Mesothelial cell of epicardium (in vitro differentiated cells): Measurements from ENCODE around the gene RGS10. TPM values are rescaled to one million over a fixed set of nuclear protein-coding genes. Genes with fewer than 3 reads are reported as not detected.

Source experiments
- DNase-seq, 2 experiments: peaks; one replicate each; pipeline ENCODE4 v3.0.0; 2021; ENCODE audit warnings: low spot score in 2 of 2; ENCODE audit not compliant: unreplicated experiment in 2 of 2
- H3K27ac Mint-ChIP-seq: 2 replicates; pipeline ENCODE4 v1.8.0; 2021; ENCODE audit warnings: mixed read lengths
- H3K27me3 Mint-ChIP-seq: 2 replicates; pipeline ENCODE4 v1.8.0; 2021; ENCODE audit warnings: low read depth, mixed read lengths
- H3K36me3 Mint-ChIP-seq: 2 replicates; pipeline ENCODE4 v1.8.0; 2021; ENCODE audit warnings: mixed read lengths
- H3K4me1 Mint-ChIP-seq: 2 replicates; pipeline ENCODE4 v1.8.0; 2021; ENCODE audit warnings: mixed read lengths
- H3K4me3 Mint-ChIP-seq: 2 replicates; pipeline ENCODE4 v1.8.0; 2021; ENCODE audit warnings: mild to moderate bottlenecking, moderate library complexity, mixed read lengths
- H3K9me3 Mint-ChIP-seq: 2 replicates; pipeline ENCODE4 v1.8.0; 2021; ENCODE audit warnings: mixed read lengths
- total RNA-seq: library from RNA; stranded (reverse); gene quantifications from 3 replicates; pipeline ENCODE4 v1.2.1, GENCODE V29; 2021
- TF ChIP-seq, protein P1 (sequence below): fragments of 200-600 bp; sonication (generic); IDR thresholded peaks from one replicate; pipeline ENCODE4 v1.5.0; 2021; ENCODE audit warnings: antibody characterized with exemption; ENCODE audit not compliant: unreplicated experiment

The RGS10 gene
- total RNA-seq, 1 donor from 2014 or later: 17.4 TPM

DNA sequence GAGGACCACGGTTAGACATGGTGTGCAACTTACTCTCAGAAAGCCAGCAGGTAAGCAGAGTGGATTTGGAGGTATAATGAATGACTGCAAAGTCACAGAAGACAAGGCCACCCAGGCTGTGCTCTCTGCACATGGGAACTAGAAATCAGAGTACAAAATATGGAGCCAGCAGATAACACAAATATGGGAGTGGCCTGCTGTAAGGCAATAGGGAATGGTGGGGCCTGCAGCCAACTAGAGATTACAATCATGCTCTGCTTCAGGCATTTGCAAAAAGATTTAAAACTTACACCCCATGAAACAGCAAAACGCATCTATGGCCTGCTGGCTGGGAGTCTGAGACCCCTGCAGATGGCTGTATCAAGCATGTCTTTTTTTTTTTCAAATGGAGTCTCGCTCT, 47.0 kb downstream of the RGS10 start:
- no peaks in the 10 kb centered on the region for H3K27me3 Mint-ChIP-seq
- H3K4me1 Mint-ChIP-seq: peaks cover 21% of the 10 kb centered on the region
- TF ChIP-seq, protein P1, sequence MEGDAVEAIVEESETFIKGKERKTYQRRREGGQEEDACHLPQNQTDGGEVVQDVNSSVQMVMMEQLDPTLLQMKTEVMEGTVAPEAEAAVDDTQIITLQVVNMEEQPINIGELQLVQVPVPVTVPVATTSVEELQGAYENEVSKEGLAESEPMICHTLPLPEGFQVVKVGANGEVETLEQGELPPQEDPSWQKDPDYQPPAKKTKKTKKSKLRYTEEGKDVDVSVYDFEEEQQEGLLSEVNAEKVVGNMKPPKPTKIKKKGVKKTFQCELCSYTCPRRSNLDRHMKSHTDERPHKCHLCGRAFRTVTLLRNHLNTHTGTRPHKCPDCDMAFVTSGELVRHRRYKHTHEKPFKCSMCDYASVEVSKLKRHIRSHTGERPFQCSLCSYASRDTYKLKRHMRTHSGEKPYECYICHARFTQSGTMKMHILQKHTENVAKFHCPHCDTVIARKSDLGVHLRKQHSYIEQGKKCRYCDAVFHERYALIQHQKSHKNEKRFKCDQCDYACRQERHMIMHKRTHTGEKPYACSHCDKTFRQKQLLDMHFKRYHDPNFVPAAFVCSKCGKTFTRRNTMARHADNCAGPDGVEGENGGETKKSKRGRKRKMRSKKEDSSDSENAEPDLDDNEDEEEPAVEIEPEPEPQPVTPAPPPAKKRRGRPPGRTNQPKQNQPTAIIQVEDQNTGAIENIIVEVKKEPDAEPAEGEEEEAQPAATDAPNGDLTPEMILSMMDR: no peak
- H3K27ac Mint-ChIP-seq: no peak overlapping the region
- no peaks in the 10 kb centered on the region for H3K9me3 Mint-ChIP-seq
- no peak overlapping the region for H3K4me3 Mint-ChIP-seq
- no peaks in the 10 kb centered on the region for H3K36me3 Mint-ChIP-seq
- DNase-seq: no peak

GRCh38 chr10:119495021-119495505, 47.5 kb downstream of the RGS10 start:
- TF ChIP-seq, protein P1: no peak
- Mint-ChIP-seq H3K4me1 (peaks cover 17% of the 10 kb centered on the region), H3K27ac (no peak overlapping the region), H3K9me3 (no peaks in the 10 kb centered on the region), H3K36me3 (no peaks in the 10 kb centered on the region), H3K4me3 (no peak overlapping the region), H3K27me3 (no peaks in the 10 kb centered on the region)
- DNase-seq: no peak

DNA sequence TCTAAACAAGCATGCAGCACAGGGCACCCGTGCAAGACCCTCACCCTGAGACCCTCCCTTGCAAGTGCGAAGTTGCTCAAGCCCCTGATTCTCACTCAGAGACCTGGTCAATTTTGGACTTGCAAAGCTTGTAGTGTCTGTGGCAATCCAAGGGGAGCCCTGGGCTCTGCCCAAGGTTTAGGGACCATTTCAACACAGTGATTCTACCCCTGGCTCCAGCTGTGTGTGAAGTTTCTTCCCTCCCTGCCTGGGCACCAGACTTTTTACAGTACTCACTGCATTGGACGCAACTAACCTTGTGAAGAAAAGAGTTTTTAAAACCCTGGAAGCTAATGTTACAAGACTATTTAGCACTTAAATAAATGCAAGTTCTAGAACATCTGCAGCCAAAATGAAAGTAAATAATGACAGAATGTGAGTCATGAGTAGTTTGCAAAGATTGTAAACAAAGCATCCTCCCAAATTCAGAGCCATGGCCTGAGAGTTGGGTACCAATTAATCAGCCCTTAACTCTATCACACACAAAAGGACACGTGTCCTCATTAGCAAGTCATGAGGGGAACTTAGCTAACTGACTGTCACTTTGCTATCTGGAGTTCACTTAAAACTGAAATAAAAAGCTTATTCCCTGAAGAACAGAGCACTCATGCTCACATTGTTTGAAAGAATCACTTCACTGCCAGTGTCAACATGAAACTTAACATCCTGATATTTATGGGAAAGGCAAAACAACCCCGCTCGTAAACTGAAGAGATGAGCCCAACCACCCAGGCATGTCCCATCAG, 48.1 kb downstream of the RGS10 start:
- no peak overlapping the region for H3K27ac Mint-ChIP-seq
- H3K4me3 Mint-ChIP-seq: no peak overlapping the region
- TF ChIP-seq, protein P1: no peak
- H3K36me3 Mint-ChIP-seq: no peaks in the 10 kb centered on the region
- no peaks in the 10 kb centered on the region for H3K27me3 Mint-ChIP-seq
- H3K4me1 Mint-ChIP-seq: peaks cover 10% of the 10 kb centered on the region
- no peak for DNase-seq
- no peaks in the 10 kb centered on the region for H3K9me3 Mint-ChIP-seq

GRCh38 chr10:119493155-119493554, 49.4 kb downstream of the RGS10 start:
- Mint-ChIP-seq H3K9me3 (no peaks in the 10 kb centered on the region), H3K27ac (no peak overlapping the region), H3K36me3 (no peaks in the 10 kb centered on the region), H3K4me3 (no peak overlapping the region), H3K4me1 (peaks cover 2% of the 10 kb centered on the region), H3K27me3 (no peaks in the 10 kb centered on the region)
- DNase-seq: no peak
- TF ChIP-seq, protein P1: no peak

GRCh38 chr10:119491966-119492757, 50.4 kb downstream of the RGS10 start:
- Mint-ChIP-seq H3K36me3 (no peaks in the 10 kb centered on the region), H3K27ac (no peak overlapping the region), H3K4me3 (no peak overlapping the region), H3K9me3 (no peaks in the 10 kb centered on the region), H3K4me1 (peaks cover 2% of the 10 kb centered on the region), H3K27me3 (no peaks in the 10 kb centered on the region)
- TF ChIP-seq, protein P1: no peak
- no peak for DNase-seq
